PC-9 (cell line): Measurements from ENCODE around the gene LRRK1. TPM values are rescaled to one million over a fixed set of nuclear protein-coding genes. Genes with fewer than 3 reads are reported as not detected.

Experiments used
- BruUV-seq: library from RNA; stranded (reverse); fragments of 400-500 nt; replicated peaks from 2 replicates; lab custom pipeline; 2021; lab: Mats Ljungman, UMichigan
- CTCF ChIA-PET: fragments of 300-600 bp; sonication (Branson Sonifier 250); formaldehyde crosslinking; loops from one replicate; lab custom pipeline; 2022; ENCODE audit warnings: antibody characterized with exemption; lab: Charles Lee
- POLR2A ChIA-PET: fragments of 300-600 bp; sonication (Branson Sonifier 250); formaldehyde crosslinking; loops from one replicate; lab custom pipeline; 2022; ENCODE audit warnings: antibody characterized with exemption; ENCODE audit not compliant: unreplicated experiment; lab: Charles Lee
- DNase-seq, 2 experiments: peaks; one replicate each; pipeline versions ENCODE4 v3.0.0 to v3.0.0-alpha.2; 2015 to 2022; ENCODE audit warnings: mixed read lengths in 1 of 2
- H2AFZ ChIP-seq: fragments of 200-600 bp; sonication (generic); 2 replicates; pipeline ENCODE4 v1.8.1; 2017; ENCODE audit warnings: antibody characterized with exemption
- H3F3A ChIP-seq: fragments of 200-600 bp; sonication (generic); 2 replicates; pipeline ENCODE4 v1.8.1; 2017; ENCODE audit warnings: antibody characterized with exemption, mild to moderate bottlenecking, low read depth; ENCODE audit not compliant: insufficient read depth
- H3K27ac ChIP-seq: fragments of 200-600 bp; sonication (generic); 2 replicates; pipeline ENCODE4 v1.6.1; 2016; ENCODE audit warnings: mixed run types
- H3K27me3 ChIP-seq: fragments of 200-600 bp; sonication (generic); 2 replicates; pipeline ENCODE4 v1.6.1; 2016; ENCODE audit warnings: low read depth, mixed run types; ENCODE audit not compliant: insufficient read depth
- H3K36me3 ChIP-seq: fragments of 200-600 bp; sonication (generic); 2 replicates; pipeline ENCODE4 v1.6.1; 2016; ENCODE audit warnings: low read depth, mixed run types
- H3K4me1 ChIP-seq: fragments of 200-600 bp; sonication (generic); replicated peaks from 2 replicates; pipeline ENCODE4 v1.6.1; 2016; ENCODE audit warnings: mixed run types; ENCODE audit not compliant: insufficient read depth
- H3K4me2 ChIP-seq: fragments of 200-600 bp; sonication (generic); 2 replicates; pipeline ENCODE4 v1.6.1; 2017; ENCODE audit warnings: mixed run types
- H3K4me3 ChIP-seq: fragments of 200-600 bp; sonication (generic); 2 replicates; pipeline ENCODE4 v1.6.1; 2016; ENCODE audit warnings: mixed run types
- H3K79me2 ChIP-seq: fragments of 200-600 bp; sonication (generic); 2 replicates; pipeline ENCODE4 v1.6.1; 2017; ENCODE audit warnings: low read depth, mixed run types
- H3K9me2 ChIP-seq: fragments of 200-600 bp; sonication (generic); 2 replicates; pipeline ENCODE4 v1.8.1; 2017; ENCODE audit warnings: mild to moderate bottlenecking; ENCODE audit not compliant: insufficient read depth
- H3K9me3 ChIP-seq: fragments of 200-600 bp; sonication (generic); 2 replicates; pipeline ENCODE4 v1.8.1; 2016; ENCODE audit warnings: low read depth; ENCODE audit not compliant: insufficient read depth
- H4K20me1 ChIP-seq: fragments of 200-600 bp; sonication (generic); 2 replicates; pipeline ENCODE4 v1.8.1; 2017; ENCODE audit not compliant: insufficient read depth
- EZH2 ChIP-seq: fragments of 200-600 bp; sonication (generic); IDR thresholded peaks from 2 replicates; pipeline ENCODE4 v1.8.0; 2017; ENCODE audit warnings: antibody characterized with exemption, low read depth
- intact Hi-C: fragments of 100-400 bp; cut with micrococcal nuclease; formaldehyde crosslinking; loops from one replicate; pipeline ENCODE4 v1.10.0; 2022; ENCODE audit not compliant: unreplicated experiment
- total RNA-seq: library from RNA; stranded (reverse); gene quantifications from 2 replicates; pipeline ENCODE4 v1.2.3, GENCODE V29; 2021
- TF ChIP-seq, protein P1 (sequence below): fragments of 200-600 bp; sonication (generic); conservative IDR thresholded peaks from 2 replicates; pipeline ENCODE4 v1.6.1; 2017; ENCODE audit warnings: mixed run types, antibody characterized with exemption, mild to moderate bottlenecking, moderate library complexity

LRRK1 gene
- total RNA-seq, 1 experiment from 2014 or later = 15.7 TPM

DNA sequence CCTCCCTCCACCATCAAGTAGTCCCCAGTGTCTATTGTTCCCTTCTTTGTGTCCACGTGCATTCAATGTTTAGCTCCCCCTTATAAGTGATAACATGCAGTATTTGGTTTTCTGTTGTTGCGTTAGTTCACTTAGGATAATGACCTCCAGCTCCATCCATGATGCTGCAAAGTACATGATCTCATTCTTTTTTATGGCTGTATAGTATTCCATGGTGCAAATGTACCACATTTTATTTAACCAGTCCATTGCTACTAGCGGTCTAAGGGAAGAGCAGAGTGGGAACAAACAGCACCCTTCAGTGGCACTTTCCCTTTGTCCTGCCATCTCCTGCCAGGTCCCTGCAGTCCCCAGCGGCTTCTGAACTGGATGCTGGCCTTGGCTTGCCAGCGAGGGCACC, 69.1 kb downstream of the LRRK1 start:
- Histone ChIP-seq H3K4me3 (no peak overlapping the region), H3K4me2 (no peak overlapping the region), H3K9me2 (no peaks in the 10 kb centered on the region), H3K36me3 (no peaks in the 10 kb centered on the region), H3K27me3 (no peaks in the 10 kb centered on the region), H4K20me1 (no peaks in the 10 kb centered on the region), H3K4me1 (no peaks in the 10 kb centered on the region), H3K79me2 (no peaks in the 10 kb centered on the region), H3F3A (no peaks in the 10 kb centered on the region), H3K9me3 (no peaks in the 10 kb centered on the region), H2AFZ (no peak overlapping the region), H3K27ac (no peak overlapping the region)
- CTCF ChIA-PET = no interaction called here
- no TSS peak for BruUV-seq
- intact Hi-C loops = no loop called here
- POLR2A ChIA-PET = no interaction called here
- no peak for TF ChIP-seq EZH2
- TF ChIP-seq, protein P1, sequence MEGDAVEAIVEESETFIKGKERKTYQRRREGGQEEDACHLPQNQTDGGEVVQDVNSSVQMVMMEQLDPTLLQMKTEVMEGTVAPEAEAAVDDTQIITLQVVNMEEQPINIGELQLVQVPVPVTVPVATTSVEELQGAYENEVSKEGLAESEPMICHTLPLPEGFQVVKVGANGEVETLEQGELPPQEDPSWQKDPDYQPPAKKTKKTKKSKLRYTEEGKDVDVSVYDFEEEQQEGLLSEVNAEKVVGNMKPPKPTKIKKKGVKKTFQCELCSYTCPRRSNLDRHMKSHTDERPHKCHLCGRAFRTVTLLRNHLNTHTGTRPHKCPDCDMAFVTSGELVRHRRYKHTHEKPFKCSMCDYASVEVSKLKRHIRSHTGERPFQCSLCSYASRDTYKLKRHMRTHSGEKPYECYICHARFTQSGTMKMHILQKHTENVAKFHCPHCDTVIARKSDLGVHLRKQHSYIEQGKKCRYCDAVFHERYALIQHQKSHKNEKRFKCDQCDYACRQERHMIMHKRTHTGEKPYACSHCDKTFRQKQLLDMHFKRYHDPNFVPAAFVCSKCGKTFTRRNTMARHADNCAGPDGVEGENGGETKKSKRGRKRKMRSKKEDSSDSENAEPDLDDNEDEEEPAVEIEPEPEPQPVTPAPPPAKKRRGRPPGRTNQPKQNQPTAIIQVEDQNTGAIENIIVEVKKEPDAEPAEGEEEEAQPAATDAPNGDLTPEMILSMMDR = no peak
- DNase-seq = no peak

DNA sequence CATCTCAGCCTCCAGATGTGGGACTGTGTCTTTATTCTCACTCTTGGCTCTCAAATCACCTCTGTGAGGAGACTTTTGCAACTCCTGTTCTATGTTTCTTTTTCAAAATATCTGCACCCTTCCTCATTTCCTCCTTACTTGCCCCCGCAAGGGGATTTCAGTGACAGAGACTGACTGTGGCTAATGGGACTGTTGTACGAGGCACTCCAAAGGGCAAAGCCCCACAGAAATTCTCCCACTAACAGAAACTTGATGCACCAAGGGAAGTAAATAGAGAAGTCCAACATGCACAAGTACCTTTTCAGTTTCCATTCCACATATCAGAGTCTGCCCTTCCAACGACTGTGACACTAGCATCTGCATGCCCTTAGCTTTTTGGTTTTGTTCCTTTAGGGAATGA, 69.7 kb downstream of the LRRK1 start:
- CTCF ChIA-PET = no interaction called here
- TF ChIP-seq EZH2 = no peak
- TF ChIP-seq, protein P1 = no peak
- H2AFZ ChIP-seq = no peak overlapping the region
- H4K20me1 ChIP-seq = no peaks in the 10 kb centered on the region
- H3K4me3 ChIP-seq = no peak overlapping the region
- H3K27me3 ChIP-seq = no peaks in the 10 kb centered on the region
- no peak overlapping the region for H3K4me2 ChIP-seq
- no peaks in the 10 kb centered on the region for H3F3A ChIP-seq
- POLR2A ChIA-PET = no interaction called here
- BruUV-seq = no TSS peak
- H3K36me3 ChIP-seq = no peaks in the 10 kb centered on the region
- H3K79me2 ChIP-seq = no peaks in the 10 kb centered on the region
- H3K4me1 ChIP-seq = no peaks in the 10 kb centered on the region
- no peak overlapping the region for H3K27ac ChIP-seq
- intact Hi-C loops = no loop called here
- no peaks in the 10 kb centered on the region for H3K9me2 ChIP-seq
- H3K9me3 ChIP-seq = no peaks in the 10 kb centered on the region
- DNase-seq = no peak

DNA sequence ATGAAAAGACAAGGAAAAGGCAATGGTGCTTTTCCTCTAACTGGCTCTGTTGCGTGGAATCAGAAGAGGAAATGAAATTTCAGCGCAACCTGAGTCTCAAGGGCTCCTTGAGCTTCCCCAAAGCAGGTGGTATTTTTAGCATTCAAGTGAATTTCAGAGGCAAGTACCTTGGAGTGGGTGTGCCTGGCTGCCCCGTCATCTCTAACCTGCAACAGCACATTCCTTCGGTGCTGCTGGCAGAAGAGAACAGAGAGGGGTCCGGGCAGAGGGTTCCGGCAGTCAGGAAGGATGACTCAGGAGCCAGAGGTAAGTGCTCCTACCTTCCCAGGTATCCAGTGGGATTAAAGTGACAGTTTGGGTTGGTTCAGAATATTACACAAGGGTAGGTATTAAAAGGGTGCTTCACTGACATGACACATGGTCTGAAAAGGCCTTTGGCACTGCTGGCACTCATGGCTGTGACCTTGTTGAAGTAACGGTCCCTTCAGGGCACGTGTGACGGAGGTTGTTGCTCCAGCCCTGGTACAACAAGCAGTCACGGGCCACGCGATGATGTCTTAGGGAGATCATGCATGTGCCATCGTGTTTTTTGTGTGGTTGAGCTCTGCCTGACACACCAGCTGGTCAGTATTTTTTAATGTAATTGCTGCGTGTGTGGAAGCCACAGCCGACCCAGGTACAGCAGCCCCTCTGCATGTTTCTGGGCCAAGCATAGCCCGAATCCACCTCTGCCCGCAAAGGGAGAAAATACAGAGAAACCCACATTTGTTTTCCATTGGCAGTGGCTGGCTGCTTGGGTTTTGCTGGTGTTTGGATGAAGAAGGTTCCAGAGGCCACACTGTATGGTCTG, 75.7 kb downstream of the LRRK1 start:
- Histone ChIP-seq H3K9me2 (no peaks in the 10 kb centered on the region), H4K20me1 (0 out of 2 replicates have a peak, but pooled peaks cover 4% of the 10 kb centered on the region), H3K4me2 (no peak overlapping the region), H3K4me1 (no peaks in the 10 kb centered on the region), H3K9me3 (no peaks in the 10 kb centered on the region), H2AFZ (no peak overlapping the region), H3K27me3 (no peaks in the 10 kb centered on the region), H3K4me3 (no peak overlapping the region), H3K36me3 (no peaks in the 10 kb centered on the region), H3F3A (no peaks in the 10 kb centered on the region), H3K79me2 (no peaks in the 10 kb centered on the region), H3K27ac (no peak overlapping the region)
- DNase-seq = no peak
- TF ChIP-seq EZH2 = no peak
- TF ChIP-seq, protein P1 = no peak
- POLR2A ChIA-PET = no interaction called here
- intact Hi-C loops = no loop called here
- BruUV-seq = no TSS peak
- CTCF ChIA-PET = no interaction called here
